GM12873 (cell line): ENCODE measurements around the gene DCDC2B.

Experiments
- CTCF ChIP-seq: IDR thresholded peaks from 2 replicates; pipeline ENCODE4 v1.5.1; 2012; ENCODE audit warnings: low read depth, mild to moderate bottlenecking, moderate library complexity, low read length, control low read depth; ENCODE audit not compliant: insufficient read depth; ENCODE audit errors: missing control alignments

DCDC2B gene

DNA sequence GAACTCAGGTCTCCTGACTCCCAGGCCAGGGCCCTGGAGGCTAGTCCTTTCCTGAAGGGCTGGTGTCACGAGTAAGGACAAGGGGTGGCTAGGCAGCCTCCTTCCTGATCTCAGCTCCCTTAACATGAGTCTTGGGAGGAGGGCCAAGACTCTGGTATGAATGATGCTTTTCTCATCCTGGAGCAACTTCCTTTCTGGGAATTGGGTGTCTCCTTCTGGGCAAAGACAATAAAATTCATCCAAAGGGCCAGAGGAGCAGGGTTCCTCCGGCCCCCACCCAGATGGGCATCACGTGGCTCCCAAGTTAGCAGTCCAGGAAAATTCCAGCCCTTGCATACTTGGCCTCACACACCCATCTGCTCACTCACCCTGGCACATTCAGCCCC, 38.0 kb downstream of the DCDC2B start, which contains the start of gene FAM167B:
TSS of gene FAM167B (plus strand) at position 335 of the 386 bp plus-strand sequence. CDS start 200 bp downstream, outside the sequence.
- no peak for TF ChIP-seq CTCF

GRCh38 chr1:32247452-32247851, 38.6 kb downstream of the DCDC2B start:
- TF ChIP-seq CTCF: no peak

DNA sequence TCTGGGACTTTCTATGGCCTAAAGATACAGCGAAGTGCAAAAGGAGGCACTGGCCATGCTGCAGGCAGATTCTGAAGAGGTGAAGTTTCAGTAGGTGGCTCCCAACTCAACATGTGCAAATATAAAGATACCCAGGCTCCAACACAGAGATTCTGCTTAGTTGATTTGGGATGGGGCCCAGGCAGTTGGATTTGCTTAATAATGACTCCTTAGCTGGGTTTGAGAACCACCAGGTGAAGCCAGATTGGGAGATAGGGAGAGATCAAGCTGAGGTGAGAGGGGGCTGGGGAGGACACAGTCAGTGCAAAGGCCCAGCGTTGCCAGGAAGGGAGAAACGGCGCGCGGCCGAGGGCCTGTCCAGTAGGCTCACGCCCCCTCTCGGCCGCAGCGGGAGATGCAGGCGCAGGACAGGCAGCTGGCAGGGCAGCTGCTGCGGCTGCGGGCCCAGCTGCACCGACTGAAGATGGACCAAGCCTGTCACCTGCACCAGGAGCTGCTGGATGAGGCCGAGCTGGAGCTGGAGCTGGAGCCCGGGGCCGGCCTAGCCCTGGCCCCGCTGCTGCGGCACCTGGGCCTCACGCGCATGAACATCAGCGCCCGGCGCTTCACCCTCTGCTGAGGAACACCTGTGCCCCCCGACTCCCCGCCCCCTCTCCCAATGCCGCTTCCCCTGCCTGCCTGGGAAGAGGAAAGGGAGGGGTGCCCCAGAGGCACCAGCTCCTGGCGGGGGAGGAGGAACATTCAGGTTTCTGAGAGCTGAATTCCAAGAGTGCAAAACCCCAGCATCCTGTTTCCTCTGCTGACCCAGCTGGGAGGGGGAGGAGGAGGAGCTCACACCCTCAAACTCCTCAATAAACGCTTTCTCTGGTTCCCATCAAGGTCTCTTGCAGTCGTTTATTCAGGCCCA, 39.3 kb downstream of the DCDC2B start:
- TF ChIP-seq CTCF: peak; percentile 97

GRCh38 chr1:32249831-32250525, 41.1 kb downstream of the DCDC2B start:
- TF ChIP-seq CTCF: no peak

DNA sequence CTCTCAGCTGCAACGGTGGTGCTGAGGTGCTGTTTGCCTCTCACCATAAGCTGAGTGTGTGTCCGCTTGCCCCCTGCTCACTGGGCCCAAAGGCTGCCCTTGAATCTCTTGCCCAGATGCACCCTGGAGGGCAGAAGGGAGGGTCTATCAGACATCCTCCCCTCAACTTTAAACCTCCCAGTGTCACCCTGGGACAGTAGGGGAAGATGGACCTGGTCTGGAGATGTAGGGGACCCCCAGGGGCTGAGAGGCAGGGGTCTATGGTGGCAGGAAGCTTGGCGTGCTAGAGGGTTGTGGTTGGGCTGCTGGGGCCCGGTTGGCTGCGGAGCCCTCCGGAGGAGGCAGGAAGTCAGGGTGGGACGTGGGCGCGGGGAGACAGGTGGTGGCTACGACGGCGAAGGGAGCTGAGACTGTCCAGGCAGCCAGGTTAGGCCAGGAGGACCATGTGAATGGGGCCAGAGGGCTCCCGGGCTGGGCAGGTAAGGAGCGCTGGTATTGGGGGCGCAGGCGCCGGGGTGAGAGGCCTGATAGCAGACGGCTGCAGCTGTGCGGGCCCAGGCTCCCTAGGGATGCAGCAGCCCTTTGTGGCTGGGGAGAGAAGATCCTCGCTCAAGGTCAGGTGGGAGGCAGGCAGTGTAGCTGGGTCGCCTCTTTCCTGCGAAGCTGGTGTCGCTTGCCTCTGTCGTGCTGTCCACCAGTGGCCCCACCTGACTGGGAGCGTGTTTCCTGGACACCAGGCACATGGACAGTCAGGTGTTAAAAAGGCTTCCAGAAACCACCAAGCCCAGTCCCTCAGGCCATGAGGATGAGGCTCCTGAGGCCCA, 42.2 kb downstream of the DCDC2B start, which contains the start of gene LCK:
TSS of gene LCK (plus strand) at position 373 of the 824 bp plus-strand sequence. CDS start 23,065 bp downstream, outside the sequence.
- TF ChIP-seq CTCF: no peak

DNA sequence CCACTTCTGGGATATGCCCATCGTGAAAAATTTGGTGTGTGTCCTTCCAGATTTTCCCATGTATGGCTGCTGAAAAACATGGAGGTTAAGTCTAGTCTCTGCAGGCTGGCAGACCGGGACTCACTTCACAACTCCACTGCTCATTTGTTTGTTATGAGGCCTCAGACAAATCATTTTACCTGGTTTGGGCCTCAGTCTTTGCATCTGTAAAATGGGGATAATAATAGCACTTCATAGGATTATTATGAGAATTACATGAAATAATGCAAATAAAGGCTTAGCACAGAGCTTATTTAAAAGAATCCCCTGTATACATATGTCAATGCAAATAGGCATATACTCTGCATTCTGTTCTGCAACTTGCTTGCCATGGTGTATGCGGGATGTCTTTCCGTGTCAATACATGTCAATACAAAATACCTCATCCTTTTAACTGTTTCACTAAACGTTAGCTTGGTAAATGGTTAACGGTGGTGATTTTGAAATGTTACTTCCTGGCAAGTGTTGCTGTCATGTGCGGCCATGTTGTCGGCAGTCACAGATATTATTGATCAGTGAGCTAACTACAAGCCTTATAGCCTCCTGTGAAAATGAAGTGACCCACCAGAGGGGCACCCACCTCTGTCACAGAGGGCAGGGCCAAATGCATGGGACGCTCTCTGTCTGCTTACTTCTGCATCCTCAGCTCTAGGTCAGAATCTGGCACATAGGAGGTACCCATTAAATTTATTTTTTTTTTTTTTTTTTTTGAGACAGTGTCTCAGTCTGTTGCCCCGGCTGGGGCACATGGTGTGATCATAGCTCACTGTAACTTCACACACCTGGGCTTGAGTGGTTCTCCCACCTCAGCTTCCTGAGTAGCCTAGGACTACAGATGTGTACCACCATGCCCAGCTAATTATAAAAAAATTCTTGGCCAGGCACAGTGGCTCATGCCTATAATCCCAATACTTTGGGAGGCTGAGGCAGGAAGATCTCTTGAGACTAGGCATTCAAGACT, 46.5 kb downstream of the DCDC2B start:
- TF ChIP-seq CTCF: no peak
